ENCODE measurements around the gene ZFHX2.

ZFHX2 gene

DNA sequence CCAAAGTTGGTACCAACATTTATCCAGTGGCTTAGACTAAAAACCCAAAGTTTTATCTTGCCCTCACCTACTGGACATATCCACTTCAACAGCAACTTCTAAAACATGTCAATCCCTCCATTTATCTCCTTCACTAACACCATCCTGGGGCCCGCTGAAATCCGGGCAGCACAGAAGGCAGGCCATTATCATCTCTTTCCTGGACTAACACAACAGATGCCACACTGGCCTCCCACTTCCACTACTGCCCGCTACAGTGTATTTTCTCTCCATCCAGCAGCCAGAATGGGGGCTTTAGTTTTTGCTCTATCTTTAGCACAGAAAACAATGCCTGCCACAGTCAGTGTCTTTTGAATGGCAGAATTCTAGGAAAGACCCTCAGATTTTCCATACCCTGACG lies 15.6 kb downstream of the ZFHX2 start:
- peaks cover 26% of the 10 kb centered on the region for H3K4me1 ChIP-seq (ENCODE audit: control insufficient read depth, low read depth, low read length)
- H3K9ac ChIP-seq (ENCODE audit: low read length) = no peak overlapping the region
- no peak overlapping the region for H3K27ac ChIP-seq (ENCODE audit: low read length)
- no peak overlapping the region for H3K4me3 ChIP-seq (ENCODE audit: low read length)
- H3K9me3 ChIP-seq (ENCODE audit: control insufficient read depth, low read depth, low read length) = no peaks in the 10 kb centered on the region
- no peaks in the 10 kb centered on the region for H3K27me3 ChIP-seq (ENCODE audit: control insufficient read depth, insufficient read depth, low read length)
- H3K36me3 ChIP-seq (ENCODE audit: control insufficient read depth, low read depth, low read length) = peaks cover 11% of the 10 kb centered on the region

DNA sequence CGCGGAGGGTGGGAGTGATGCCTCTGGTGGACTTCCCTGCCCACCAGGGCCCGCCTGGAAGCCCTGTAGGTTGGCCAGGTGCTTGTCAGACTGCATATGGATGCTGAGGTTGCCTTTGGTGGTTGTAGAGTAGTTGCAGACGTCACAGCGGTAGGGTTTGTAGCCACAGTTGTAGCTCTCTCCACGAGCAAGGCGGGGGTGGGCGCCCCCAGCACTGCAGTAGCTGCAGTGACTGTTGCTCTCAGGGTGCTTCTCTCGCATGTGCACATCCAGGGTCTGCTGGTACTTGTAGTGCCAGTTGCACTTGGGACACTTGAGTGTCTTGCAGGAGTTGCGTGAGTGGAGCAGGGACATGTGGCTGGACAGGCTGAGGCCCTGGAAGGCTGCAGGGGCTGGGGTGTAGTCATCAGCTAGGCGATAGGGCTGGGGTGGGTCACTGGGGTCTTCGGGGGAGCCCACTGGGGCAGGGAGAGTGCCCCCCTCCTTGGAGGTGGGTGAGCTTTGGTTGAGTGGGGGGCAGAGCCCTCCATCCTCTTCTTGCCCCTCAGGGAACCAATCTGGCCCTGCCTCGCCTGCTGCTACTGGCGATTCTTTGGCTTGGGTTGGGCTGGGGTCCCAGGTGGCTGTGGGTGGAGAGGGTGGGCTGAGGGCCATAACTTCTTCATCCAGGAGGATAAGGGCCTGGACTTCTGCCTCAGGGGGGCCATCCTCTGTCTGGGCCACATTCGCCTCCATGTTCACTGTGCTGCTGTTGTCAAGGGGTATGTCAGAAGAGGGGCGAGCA lies 17.7 kb downstream of the ZFHX2 start:
- peaks cover 13% of the 10 kb centered on the region for H3K36me3 ChIP-seq (ENCODE audit: control insufficient read depth, low read depth, low read length)

GRCh38 chr14:23532658-23533057 lies 18.9 kb downstream of the ZFHX2 start:
- no peak overlapping the region for H3K4me3 ChIP-seq (ENCODE audit: low read length)

More for the DNA sequence above, 17.7 kb downstream of the ZFHX2 start:
- Histone ChIP-seq H3K9ac (ENCODE audit: low read length) (no peak overlapping the region), H3K27ac (ENCODE audit: low read length) (no peak overlapping the region), H3K27me3 (ENCODE audit: control insufficient read depth, insufficient read depth, low read length) (no peaks in the 10 kb centered on the region), H3K4me3 (ENCODE audit: low read length) (no peak overlapping the region), H3K9me3 (ENCODE audit: control insufficient read depth, low read depth, low read length) (no peaks in the 10 kb centered on the region), H3K4me1 (ENCODE audit: control insufficient read depth, low read depth, low read length) (peaks cover 14% of the 10 kb centered on the region)

DNA sequence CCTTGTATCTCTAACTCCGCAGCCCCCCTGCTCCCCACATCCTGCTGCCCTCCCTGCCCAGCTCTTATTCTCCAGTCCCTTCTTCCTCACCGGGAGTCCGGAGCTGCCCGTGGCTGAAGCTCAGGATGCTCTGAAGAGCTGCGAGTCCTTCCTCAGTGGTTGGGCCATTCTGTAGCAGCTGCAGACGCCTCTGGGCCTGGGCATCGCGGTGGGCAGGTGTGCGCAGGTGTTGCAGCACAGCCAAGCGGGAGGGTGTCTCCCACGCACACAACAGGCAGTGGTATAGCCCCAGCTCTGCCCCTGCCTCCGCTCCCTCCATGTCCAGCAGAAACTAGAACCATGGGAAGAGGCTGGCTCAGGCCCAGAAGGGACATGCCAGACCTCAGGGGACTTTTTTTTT lies 20.2 kb downstream of the ZFHX2 start:
- H3K4me1 ChIP-seq (ENCODE audit: control insufficient read depth, low read depth, low read length) = peaks cover 9% of the 10 kb centered on the region
- no peak overlapping the region for H3K9ac ChIP-seq (ENCODE audit: low read length)
- peaks cover 25% of the 10 kb centered on the region for H3K36me3 ChIP-seq (ENCODE audit: control insufficient read depth, low read depth, low read length)
- no peaks in the 10 kb centered on the region for H3K27me3 ChIP-seq (ENCODE audit: control insufficient read depth, insufficient read depth, low read length)
- H3K4me3 ChIP-seq (ENCODE audit: low read length) = no peak overlapping the region
- no peaks in the 10 kb centered on the region for H3K9me3 ChIP-seq (ENCODE audit: control insufficient read depth, low read depth, low read length)
- H3K27ac ChIP-seq (ENCODE audit: low read length) = no peak overlapping the region

More at GRCh38 chr14:23532658-23533057, 18.9 kb downstream of the ZFHX2 start:
- no peaks in the 10 kb centered on the region for H3K27me3 ChIP-seq (ENCODE audit: control insufficient read depth, insufficient read depth, low read length)
- no peaks in the 10 kb centered on the region for H3K9me3 ChIP-seq (ENCODE audit: control insufficient read depth, low read depth, low read length)
- H3K4me1 ChIP-seq (ENCODE audit: control insufficient read depth, low read depth, low read length) = peaks cover 16% of the 10 kb centered on the region
- no peak overlapping the region for H3K27ac ChIP-seq (ENCODE audit: low read length)
- no peak overlapping the region for H3K9ac ChIP-seq (ENCODE audit: low read length)
- H3K36me3 ChIP-seq (ENCODE audit: control insufficient read depth, low read depth, low read length) = peaks cover 13% of the 10 kb centered on the region

GRCh38 chr14:23530375-23531055 lies 21.1 kb downstream of the ZFHX2 start:
- Histone ChIP-seq H3K27ac (ENCODE audit: low read length) (no peak overlapping the region), H3K4me1 (ENCODE audit: control insufficient read depth, low read depth, low read length) (peaks cover 6% of the 10 kb centered on the region), H3K4me3 (ENCODE audit: low read length) (no peak overlapping the region), H3K9ac (ENCODE audit: low read length) (no peak overlapping the region), H3K36me3 (ENCODE audit: control insufficient read depth, low read depth, low read length) (peaks cover 30% of the 10 kb centered on the region), H3K27me3 (ENCODE audit: control insufficient read depth, insufficient read depth, low read length) (no peaks in the 10 kb centered on the region), H3K9me3 (ENCODE audit: control insufficient read depth, low read depth, low read length) (no peaks in the 10 kb centered on the region)

DNA sequence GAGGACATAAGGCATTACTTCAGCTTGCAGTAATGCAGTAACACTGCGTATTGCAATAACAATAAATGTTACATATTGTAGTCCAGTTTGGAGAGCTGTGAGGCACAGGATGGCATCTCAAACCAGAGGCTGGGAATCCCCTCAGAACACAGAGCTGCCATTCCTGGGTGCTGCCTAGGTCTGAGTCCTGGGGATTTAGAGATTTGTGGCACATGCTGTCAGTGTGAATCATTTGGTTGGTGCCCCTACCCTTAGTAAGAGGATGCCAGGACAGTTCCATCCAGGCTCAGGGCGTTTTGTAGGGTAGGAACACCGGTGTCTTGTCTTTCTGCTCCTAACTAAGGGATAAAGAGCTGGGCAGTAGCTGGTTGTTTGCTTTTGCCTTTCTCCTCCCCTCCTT lies 22.5 kb downstream of the ZFHX2 start:
- Histone ChIP-seq H3K36me3 (ENCODE audit: control insufficient read depth, low read depth, low read length) (peaks cover 26% of the 10 kb centered on the region), H3K4me3 (ENCODE audit: low read length) (no peak overlapping the region), H3K27ac (ENCODE audit: low read length) (no peak overlapping the region), H3K9ac (ENCODE audit: low read length) (no peak overlapping the region), H3K9me3 (ENCODE audit: control insufficient read depth, low read depth, low read length) (no peaks in the 10 kb centered on the region), H3K4me1 (ENCODE audit: control insufficient read depth, low read depth, low read length) (peaks cover 6% of the 10 kb centered on the region), H3K27me3 (ENCODE audit: control insufficient read depth, insufficient read depth, low read length) (no peaks in the 10 kb centered on the region)

DNA sequence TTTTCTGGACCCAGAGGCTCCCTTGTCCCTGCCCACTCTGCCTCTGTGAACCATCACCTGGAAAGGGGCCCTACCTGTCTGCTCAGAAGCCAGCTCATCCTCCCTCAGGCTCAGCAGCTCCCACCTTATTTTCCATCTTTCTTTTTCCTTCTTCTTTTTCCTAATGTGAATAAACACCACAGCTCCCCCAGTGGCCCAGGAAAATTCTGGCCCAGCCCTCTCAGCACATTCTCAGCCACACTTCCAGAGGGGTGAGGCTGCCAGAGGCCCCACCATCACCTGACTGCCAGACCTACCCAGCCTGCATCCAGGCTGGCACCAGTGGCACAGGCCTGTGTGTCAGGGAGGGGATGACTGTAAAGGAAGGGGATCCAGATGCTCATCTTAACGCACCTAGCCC lies 23.0 kb downstream of the ZFHX2 start:
- H3K9ac ChIP-seq (ENCODE audit: low read length) = no peak overlapping the region
- H3K4me3 ChIP-seq (ENCODE audit: low read length) = no peak overlapping the region
- H3K4me1 ChIP-seq (ENCODE audit: control insufficient read depth, low read depth, low read length) = peaks cover 6% of the 10 kb centered on the region
- no peaks in the 10 kb centered on the region for H3K9me3 ChIP-seq (ENCODE audit: control insufficient read depth, low read depth, low read length)
- peak overlapping the region; percentile 37 for H3K27ac ChIP-seq (ENCODE audit: low read length)
- H3K36me3 ChIP-seq (ENCODE audit: control insufficient read depth, low read depth, low read length) = peaks cover 26% of the 10 kb centered on the region
- no peaks in the 10 kb centered on the region for H3K27me3 ChIP-seq (ENCODE audit: control insufficient read depth, insufficient read depth, low read length)

- peaks cover 6% of the 10 kb centered on the region for H3K4me1 ChIP-seq (ENCODE audit: control insufficient read depth, low read depth, low read length)
- H3K36me3 ChIP-seq (ENCODE audit: control insufficient read depth, low read depth, low read length) = peaks cover 20% of the 10 kb centered on the region
- H3K9ac ChIP-seq (ENCODE audit: low read length) = no peak overlapping the region
- H3K27ac ChIP-seq (ENCODE audit: low read length) = no peak overlapping the region
- H3K9me3 ChIP-seq (ENCODE audit: control insufficient read depth, low read depth, low read length) = no peaks in the 10 kb centered on the region
- no peak overlapping the region for H3K4me3 ChIP-seq (ENCODE audit: low read length)
- H3K27me3 ChIP-seq (ENCODE audit: control insufficient read depth, insufficient read depth, low read length) = no peaks in the 10 kb centered on the region
These were observed 26.0 kb downstream of the ZFHX2 start for GRCh38 chr14:23525611-23526010.

GRCh38 chr14:23524954-23525353 lies 26.6 kb downstream of the ZFHX2 start:
- H3K4me3 ChIP-seq (ENCODE audit: low read length) = no peak overlapping the region
- no peak overlapping the region for H3K9ac ChIP-seq (ENCODE audit: low read length)
- peaks cover 20% of the 10 kb centered on the region for H3K36me3 ChIP-seq (ENCODE audit: control insufficient read depth, low read depth, low read length)
- H3K9me3 ChIP-seq (ENCODE audit: control insufficient read depth, low read depth, low read length) = no peaks in the 10 kb centered on the region
- H3K27ac ChIP-seq (ENCODE audit: low read length) = no peak overlapping the region
- no peaks in the 10 kb centered on the region for H3K27me3 ChIP-seq (ENCODE audit: control insufficient read depth, insufficient read depth, low read length)
- peaks cover 8% of the 10 kb centered on the region for H3K4me1 ChIP-seq (ENCODE audit: control insufficient read depth, low read depth, low read length)

GRCh38 chr14:23523229-23524016 lies 28.1 kb downstream of the ZFHX2 start:
- H3K27me3 ChIP-seq (ENCODE audit: control insufficient read depth, insufficient read depth, low read length) = no peaks in the 10 kb centered on the region
- no peak overlapping the region for H3K9ac ChIP-seq (ENCODE audit: low read length)
- H3K9me3 ChIP-seq (ENCODE audit: control insufficient read depth, low read depth, low read length) = no peaks in the 10 kb centered on the region
- H3K27ac ChIP-seq (ENCODE audit: low read length) = no peak overlapping the region
- H3K36me3 ChIP-seq (ENCODE audit: control insufficient read depth, low read depth, low read length) = peaks cover 17% of the 10 kb centered on the region
- peaks cover 14% of the 10 kb centered on the region for H3K4me1 ChIP-seq (ENCODE audit: control insufficient read depth, low read depth, low read length)
- H3K4me3 ChIP-seq (ENCODE audit: low read length) = no peak overlapping the region

DNA sequence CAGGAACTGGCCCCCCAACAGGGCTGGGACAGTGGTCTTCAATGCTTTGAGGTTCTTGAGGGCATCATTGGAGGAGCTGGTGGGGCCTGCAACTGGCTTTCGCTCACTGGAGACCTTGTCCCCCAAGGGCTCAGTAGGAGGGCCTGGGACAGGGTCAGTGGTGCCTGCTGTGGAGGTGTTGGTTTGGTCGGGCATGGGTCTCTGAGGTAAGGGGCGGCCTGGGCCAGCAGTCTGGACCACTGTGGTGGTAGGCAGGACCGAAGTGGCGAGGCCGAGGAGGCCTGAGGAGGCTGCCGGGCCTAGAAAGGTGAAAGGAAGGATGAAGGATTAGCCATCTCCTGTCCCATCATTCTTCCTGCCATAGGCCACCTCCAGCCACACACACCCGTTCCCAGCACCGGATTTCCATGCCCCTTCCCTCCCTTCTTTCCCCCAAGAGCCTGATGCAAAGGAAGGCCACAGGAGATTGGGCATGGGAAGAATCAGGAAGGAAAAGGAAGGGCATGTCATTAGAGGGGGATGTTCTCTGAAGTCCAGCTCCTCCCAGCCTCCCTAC lies 28.8 kb downstream of the ZFHX2 start:
- H3K4me3 ChIP-seq (ENCODE audit: low read length) = no peak overlapping the region
- H3K36me3 ChIP-seq (ENCODE audit: control insufficient read depth, low read depth, low read length) = peaks cover 17% of the 10 kb centered on the region
- no peak overlapping the region for H3K9ac ChIP-seq (ENCODE audit: low read length)
- no peaks in the 10 kb centered on the region for H3K27me3 ChIP-seq (ENCODE audit: control insufficient read depth, insufficient read depth, low read length)
- H3K4me1 ChIP-seq (ENCODE audit: control insufficient read depth, low read depth, low read length) = peaks cover 19% of the 10 kb centered on the region
- H3K27ac ChIP-seq (ENCODE audit: low read length) = no peak overlapping the region
- no peaks in the 10 kb centered on the region for H3K9me3 ChIP-seq (ENCODE audit: control insufficient read depth, low read depth, low read length)
